ENCODE data around the gene CNOT4. TPM values are rescaled to one million over a fixed set of nuclear protein-coding genes. Genes with fewer than 3 reads are reported as not detected.

The CNOT4 gene
- total RNA-seq, 1 experiment from 2014 or later: 14.6 TPM

DNA sequence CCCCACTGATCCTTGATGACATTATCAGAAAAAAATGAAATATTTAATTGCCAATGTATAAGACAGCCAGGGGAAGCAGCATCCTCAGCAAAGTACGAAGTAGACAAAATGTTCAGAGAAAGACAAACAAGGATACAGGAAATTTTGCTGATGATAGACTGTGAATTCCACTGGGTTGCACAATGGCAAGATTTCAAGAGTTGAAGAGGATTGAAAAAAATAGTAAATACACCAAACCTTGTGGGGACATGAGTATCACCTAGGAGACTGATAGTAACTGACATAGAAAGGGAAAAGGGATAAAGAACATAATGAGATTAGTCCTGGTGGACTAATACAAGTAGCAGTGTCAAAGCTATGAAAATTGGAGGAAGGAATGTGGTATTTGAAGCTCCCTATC is 16.5 kb downstream of the CNOT4 start:
- H3K36me3 Mint-ChIP-seq: no peaks in the 10 kb centered on the region
- ChIA-PET POLR2A (no interaction called here), CTCF (no interaction called here)
- 0 out of 2 replicates have a peak overlapping the region, but pooled peaks have one; percentile 20 for H3K27ac Mint-ChIP-seq
- DNase-seq (ENCODE audit: low spot score) (no peak), ATAC-seq (no peak)
- TF ChIP-seq, protein P1, sequence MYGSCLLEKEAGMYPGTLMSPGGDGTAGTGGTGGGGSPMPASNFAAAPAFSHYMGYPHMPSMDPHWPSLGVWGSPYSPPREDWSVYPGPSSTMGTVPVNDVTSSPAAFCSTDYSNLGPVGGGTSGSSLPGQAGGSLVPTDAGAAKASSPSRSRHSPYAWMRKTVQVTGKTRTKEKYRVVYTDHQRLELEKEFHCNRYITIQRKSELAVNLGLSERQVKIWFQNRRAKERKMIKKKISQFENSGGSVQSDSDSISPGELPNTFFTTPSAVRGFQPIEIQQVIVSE (CRISPR knock-in tag; IDR thresholded peaks at IDR 0.05; ENCODE audit: borderline replicate concordance): no peak
- TF ChIP-seq ZNF219 (CRISPR knock-in tag; IDR thresholded peaks at IDR 0.05; ENCODE audit: borderline replicate concordance) (no peak), EMX1 (CRISPR knock-in tag; IDR thresholded peaks at IDR 0.05) (no peak), RELA (CRISPR knock-in tag; IDR thresholded peaks at IDR 0.05; ENCODE audit: borderline replicate concordance) (no peak), NFE2L1 (CRISPR knock-in tag; IDR thresholded peaks at IDR 0.05) (no peak), FOXP1 (CRISPR knock-in tag; IDR thresholded peaks at IDR 0.05; ENCODE audit: borderline replicate concordance) (no peak)
- TF ChIP-seq, protein P2, sequence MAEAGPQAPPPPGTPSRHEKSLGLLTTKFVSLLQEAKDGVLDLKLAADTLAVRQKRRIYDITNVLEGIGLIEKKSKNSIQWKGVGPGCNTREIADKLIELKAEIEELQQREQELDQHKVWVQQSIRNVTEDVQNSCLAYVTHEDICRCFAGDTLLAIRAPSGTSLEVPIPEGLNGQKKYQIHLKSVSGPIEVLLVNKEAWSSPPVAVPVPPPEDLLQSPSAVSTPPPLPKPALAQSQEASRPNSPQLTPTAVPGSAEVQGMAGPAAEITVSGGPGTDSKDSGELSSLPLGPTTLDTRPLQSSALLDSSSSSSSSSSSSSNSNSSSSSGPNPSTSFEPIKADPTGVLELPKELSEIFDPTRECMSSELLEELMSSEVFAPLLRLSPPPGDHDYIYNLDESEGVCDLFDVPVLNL (CRISPR knock-in tag; IDR thresholded peaks at IDR 0.05; ENCODE audit: borderline replicate concordance, low read depth): no peak
- no peaks in the 10 kb centered on the region for H3K27me3 Mint-ChIP-seq (ENCODE audit: low read depth)
- no peaks in the 10 kb centered on the region for H3K9me3 Mint-ChIP-seq
- H3K4me1 Mint-ChIP-seq: no peaks in the 10 kb centered on the region
- no peak overlapping the region for H3K4me3 Mint-ChIP-seq

DNA sequence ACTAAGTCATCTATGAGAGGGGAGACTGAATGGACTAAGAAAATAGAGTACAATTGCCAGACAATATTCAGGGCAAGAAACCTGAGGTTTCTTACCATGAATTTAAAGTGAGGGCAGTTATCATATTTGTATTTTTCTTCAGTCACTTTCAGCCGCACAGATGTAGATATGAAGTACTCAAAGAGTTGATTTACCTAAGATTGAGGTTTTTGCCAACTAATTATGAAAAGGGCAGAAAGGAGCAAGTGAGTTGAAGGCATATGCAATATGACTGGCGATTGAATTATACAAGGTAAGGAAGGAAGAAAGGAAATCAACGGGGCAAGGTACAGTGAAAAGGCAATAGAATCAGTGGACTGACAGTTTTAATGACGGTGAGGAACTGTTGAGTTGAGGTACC is 17.8 kb downstream of the CNOT4 start:
- CTCF ChIA-PET: no interaction called here
- Mint-ChIP-seq H3K4me3 (no peak overlapping the region), H3K9me3 (no peaks in the 10 kb centered on the region), H3K36me3 (no peaks in the 10 kb centered on the region), H3K27me3 (ENCODE audit: low read depth) (no peaks in the 10 kb centered on the region), H3K27ac (no peak overlapping the region), H3K4me1 (no peaks in the 10 kb centered on the region)
- TF ChIP-seq, protein P3, sequence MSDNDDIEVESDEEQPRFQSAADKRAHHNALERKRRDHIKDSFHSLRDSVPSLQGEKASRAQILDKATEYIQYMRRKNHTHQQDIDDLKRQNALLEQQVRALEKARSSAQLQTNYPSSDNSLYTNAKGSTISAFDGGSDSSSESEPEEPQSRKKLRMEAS (CRISPR knock-in tag; IDR thresholded peaks at IDR 0.05): no peak
- TF ChIP-seq GRHL2 (CRISPR knock-in tag; IDR thresholded peaks at IDR 0.05; ENCODE audit: insufficient replicate concordance, severe bottlenecking) (no peak), HMGA2 (CRISPR knock-in tag; IDR thresholded peaks at IDR 0.05) (no peak), FOXK1 (CRISPR knock-in tag; IDR thresholded peaks at IDR 0.05) (no peak), ZNF416 (CRISPR knock-in tag; IDR thresholded peaks at IDR 0.05) (no peak), TEAD1 (CRISPR knock-in tag; IDR thresholded peaks at IDR 0.05) (no peak), KAT7 (CRISPR knock-in tag; IDR thresholded peaks at IDR 0.05; ENCODE audit: borderline replicate concordance) (no peak), ZNF232 (CRISPR knock-in tag; IDR thresholded peaks at IDR 0.05) (no peak)
- TF ChIP-seq, protein P4, sequence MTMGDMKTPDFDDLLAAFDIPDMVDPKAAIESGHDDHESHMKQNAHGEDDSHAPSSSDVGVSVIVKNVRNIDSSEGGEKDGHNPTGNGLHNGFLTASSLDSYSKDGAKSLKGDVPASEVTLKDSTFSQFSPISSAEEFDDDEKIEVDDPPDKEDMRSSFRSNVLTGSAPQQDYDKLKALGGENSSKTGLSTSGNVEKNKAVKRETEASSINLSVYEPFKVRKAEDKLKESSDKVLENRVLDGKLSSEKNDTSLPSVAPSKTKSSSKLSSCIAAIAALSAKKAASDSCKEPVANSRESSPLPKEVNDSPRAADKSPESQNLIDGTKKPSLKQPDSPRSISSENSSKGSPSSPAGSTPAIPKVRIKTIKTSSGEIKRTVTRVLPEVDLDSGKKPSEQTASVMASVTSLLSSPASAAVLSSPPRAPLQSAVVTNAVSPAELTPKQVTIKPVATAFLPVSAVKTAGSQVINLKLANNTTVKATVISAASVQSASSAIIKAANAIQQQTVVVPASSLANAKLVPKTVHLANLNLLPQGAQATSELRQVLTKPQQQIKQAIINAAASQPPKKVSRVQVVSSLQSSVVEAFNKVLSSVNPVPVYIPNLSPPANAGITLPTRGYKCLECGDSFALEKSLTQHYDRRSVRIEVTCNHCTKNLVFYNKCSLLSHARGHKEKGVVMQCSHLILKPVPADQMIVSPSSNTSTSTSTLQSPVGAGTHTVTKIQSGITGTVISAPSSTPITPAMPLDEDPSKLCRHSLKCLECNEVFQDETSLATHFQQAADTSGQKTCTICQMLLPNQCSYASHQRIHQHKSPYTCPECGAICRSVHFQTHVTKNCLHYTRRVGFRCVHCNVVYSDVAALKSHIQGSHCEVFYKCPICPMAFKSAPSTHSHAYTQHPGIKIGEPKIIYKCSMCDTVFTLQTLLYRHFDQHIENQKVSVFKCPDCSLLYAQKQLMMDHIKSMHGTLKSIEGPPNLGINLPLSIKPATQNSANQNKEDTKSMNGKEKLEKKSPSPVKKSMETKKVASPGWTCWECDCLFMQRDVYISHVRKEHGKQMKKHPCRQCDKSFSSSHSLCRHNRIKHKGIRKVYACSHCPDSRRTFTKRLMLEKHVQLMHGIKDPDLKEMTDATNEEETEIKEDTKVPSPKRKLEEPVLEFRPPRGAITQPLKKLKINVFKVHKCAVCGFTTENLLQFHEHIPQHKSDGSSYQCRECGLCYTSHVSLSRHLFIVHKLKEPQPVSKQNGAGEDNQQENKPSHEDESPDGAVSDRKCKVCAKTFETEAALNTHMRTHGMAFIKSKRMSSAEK (CRISPR knock-in tag; IDR thresholded peaks at IDR 0.05; ENCODE audit: borderline replicate concordance): no peak
- TF ChIP-seq, protein P5, sequence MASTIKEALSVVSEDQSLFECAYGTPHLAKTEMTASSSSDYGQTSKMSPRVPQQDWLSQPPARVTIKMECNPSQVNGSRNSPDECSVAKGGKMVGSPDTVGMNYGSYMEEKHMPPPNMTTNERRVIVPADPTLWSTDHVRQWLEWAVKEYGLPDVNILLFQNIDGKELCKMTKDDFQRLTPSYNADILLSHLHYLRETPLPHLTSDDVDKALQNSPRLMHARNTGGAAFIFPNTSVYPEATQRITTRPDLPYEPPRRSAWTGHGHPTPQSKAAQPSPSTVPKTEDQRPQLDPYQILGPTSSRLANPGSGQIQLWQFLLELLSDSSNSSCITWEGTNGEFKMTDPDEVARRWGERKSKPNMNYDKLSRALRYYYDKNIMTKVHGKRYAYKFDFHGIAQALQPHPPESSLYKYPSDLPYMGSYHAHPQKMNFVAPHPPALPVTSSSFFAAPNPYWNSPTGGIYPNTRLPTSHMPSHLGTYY (CRISPR knock-in tag; IDR thresholded peaks at IDR 0.05): no peak
- TF ChIP-seq, protein P6, sequence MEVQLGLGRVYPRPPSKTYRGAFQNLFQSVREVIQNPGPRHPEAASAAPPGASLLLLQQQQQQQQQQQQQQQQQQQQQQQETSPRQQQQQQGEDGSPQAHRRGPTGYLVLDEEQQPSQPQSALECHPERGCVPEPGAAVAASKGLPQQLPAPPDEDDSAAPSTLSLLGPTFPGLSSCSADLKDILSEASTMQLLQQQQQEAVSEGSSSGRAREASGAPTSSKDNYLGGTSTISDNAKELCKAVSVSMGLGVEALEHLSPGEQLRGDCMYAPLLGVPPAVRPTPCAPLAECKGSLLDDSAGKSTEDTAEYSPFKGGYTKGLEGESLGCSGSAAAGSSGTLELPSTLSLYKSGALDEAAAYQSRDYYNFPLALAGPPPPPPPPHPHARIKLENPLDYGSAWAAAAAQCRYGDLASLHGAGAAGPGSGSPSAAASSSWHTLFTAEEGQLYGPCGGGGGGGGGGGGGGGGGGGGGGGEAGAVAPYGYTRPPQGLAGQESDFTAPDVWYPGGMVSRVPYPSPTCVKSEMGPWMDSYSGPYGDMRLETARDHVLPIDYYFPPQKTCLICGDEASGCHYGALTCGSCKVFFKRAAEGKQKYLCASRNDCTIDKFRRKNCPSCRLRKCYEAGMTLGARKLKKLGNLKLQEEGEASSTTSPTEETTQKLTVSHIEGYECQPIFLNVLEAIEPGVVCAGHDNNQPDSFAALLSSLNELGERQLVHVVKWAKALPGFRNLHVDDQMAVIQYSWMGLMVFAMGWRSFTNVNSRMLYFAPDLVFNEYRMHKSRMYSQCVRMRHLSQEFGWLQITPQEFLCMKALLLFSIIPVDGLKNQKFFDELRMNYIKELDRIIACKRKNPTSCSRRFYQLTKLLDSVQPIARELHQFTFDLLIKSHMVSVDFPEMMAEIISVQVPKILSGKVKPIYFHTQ (CRISPR knock-in tag; IDR thresholded peaks at IDR 0.05): no peak
- ATAC-seq: no peak
- POLR2A ChIA-PET: no interaction called here
- no peak for DNase-seq (ENCODE audit: low spot score)

Measured in WTC11 (cell line).